ENCODE measurements around the gene CLASRP. TPM values are rescaled to one million over a fixed set of nuclear protein-coding genes. Genes with fewer than 3 reads are reported as not detected.

CLASRP gene
- total and polyA plus RNA-seq, 2 of the 8 experiments (the other 6 are each of a cell fraction or from before 2014, with no cell fraction given) = 22.3 to 71.7 TPM

- peak overlapping the region; percentile 94; the same call in 1 of the 2 replicates for H2AK5ac ChIP-seq (ENCODE audit: low read depth, low read length)
- H3K4me1 ChIP-seq (replicated peaks in 1 of 4; ENCODE audit: control insufficient read depth in 3 of 4, insufficient read depth in 4 of 4, low read length in 3 of 4) = peaks cover 0 to 21% (median 4%) of the 10 kb centered on the region in 4 experiments; a peak in 6 of 7 replicates
- H4K91ac ChIP-seq (replicated peaks; ENCODE audit: insufficient read length, low read length) = no peak overlapping the region
- H3K4me3 ChIP-seq (ENCODE audit: extremely low read depth in 1 of 4, insufficient read depth in 2 of 4, low read depth in 3 of 4, low read length in 4 of 4) = no peak overlapping the region
- peak; percentile 7 to 16; a peak in 2 of 4 replicates for TF ChIP-seq RAD21 (IDR thresholded peaks at IDR 0.05 in 1 of 2, conservative IDR thresholded peaks at IDR 0.05 in 1 of 2; ENCODE audit: low read depth in 2 of 2, low read length in 2 of 2)
- TF ChIP-seq, protein P1, sequence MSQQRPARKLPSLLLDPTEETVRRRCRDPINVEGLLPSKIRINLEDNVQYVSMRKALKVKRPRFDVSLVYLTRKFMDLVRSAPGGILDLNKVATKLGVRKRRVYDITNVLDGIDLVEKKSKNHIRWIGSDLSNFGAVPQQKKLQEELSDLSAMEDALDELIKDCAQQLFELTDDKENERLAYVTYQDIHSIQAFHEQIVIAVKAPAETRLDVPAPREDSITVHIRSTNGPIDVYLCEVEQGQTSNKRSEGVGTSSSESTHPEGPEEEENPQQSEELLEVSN (IDR thresholded peaks at IDR 0.05) = no peak
- H3K56ac ChIP-seq (replicated peaks; ENCODE audit: insufficient read length, low read depth, low read length) = no peak overlapping the region
- H3K27me3 ChIP-seq (replicated peaks in 1 of 4; ENCODE audit: control insufficient read depth in 3 of 4, extremely low read depth in 1 of 4, insufficient read depth in 3 of 4, low read length in 3 of 4) = no peaks in the 10 kb centered on the region
- no peak overlapping the region for H3K18ac ChIP-seq (ENCODE audit: extremely low read depth, low read length)
- POLR2A ChIA-PET (ENCODE audit: partially characterized antibody) = interaction anchor here (0.9 kb wide), 1 partner anchor 12 kb away, joined by 3 read pairs; no protein-coding TSS in a partner anchor
- peak overlapping the region; percentile 6; the same call in 1 of the 2 replicates for H2BK12ac ChIP-seq (ENCODE audit: low read depth, low read length)
- no peak for DNase-seq (ENCODE audit: low read depth in 1 of 2, low spot score in 2 of 2)
- H2BK5ac ChIP-seq (ENCODE audit: low read depth, low read length) = no peak overlapping the region
- CTCF ChIA-PET (ENCODE audit: partially characterized antibody) = interaction anchor here (1.6 to 8.6 kb wide), 3 partner anchors 8 to 25 kb away, joined by 3 to 73 read pairs (median 8); no protein-coding TSS in a partner anchor
- H3K14ac ChIP-seq (ENCODE audit: insufficient read length) = no peak overlapping the region
- peaks cover 48% of the 10 kb centered on the region for H3K79me1 ChIP-seq (ENCODE audit: low read depth, low read length)
- H3K9me3 ChIP-seq (ENCODE audit: insufficient read depth in 2 of 2, low read depth in 1 of 2, low read length in 1 of 2) = no peaks in the 10 kb centered on the region
- H3K27ac ChIP-seq (ENCODE audit: low read depth, low read length) = no peak overlapping the region
- no peak overlapping the region for H2BK20ac ChIP-seq (ENCODE audit: low read length)
- no peak for FAIRE-seq
- H3K4me2 ChIP-seq (ENCODE audit: insufficient read depth in 1 of 2, low read depth in 2 of 2, low read length in 2 of 2) = no peak overlapping the region
- H3K9ac ChIP-seq (replicated peaks in 1 of 4; ENCODE audit: extremely low read depth in 1 of 4, low read depth in 3 of 4, low read length in 3 of 4) = no peak overlapping the region
- no peak overlapping the region for H2BK15ac ChIP-seq (ENCODE audit: low read length)
- peak overlapping the region; percentile 9 for H4K8ac ChIP-seq (ENCODE audit: extremely low read depth, insufficient read depth, low read length)
- no peak overlapping the region for H2BK120ac ChIP-seq (replicated peaks; ENCODE audit: low read depth, low read length)
- no peak overlapping the region for H2AFZ ChIP-seq (ENCODE audit: low read length)
- 89% methylated on average over 17 of the region's 21 CpGs; no CpG with 5 or more reads in 1 of the 2 experiments for WGBS, 2 experiments (ENCODE audit: extremely low coverage in 1 of 2, insufficient coverage in 1 of 2, insufficient read length in 1 of 2, insufficient replicate concordance in 2 of 2, low coverage in 1 of 2, low lambda C conversion rate in 2 of 2, missing lambda C conversion rate in 1 of 2)
- H3K23ac ChIP-seq (ENCODE audit: insufficient read length) = no peak overlapping the region
- no peaks in the 10 kb centered on the region for H3K23me2 ChIP-seq (ENCODE audit: low read depth, low read length)
- peaks cover 43 to 46% of the 10 kb centered on the region in 2 experiments for H4K20me1 ChIP-seq (replicated peaks in 1 of 2; ENCODE audit: control insufficient read depth in 1 of 2, insufficient read depth in 2 of 2, low read length in 2 of 2)
- H4K5ac ChIP-seq (ENCODE audit: insufficient read length, low read depth, low read length) = no peak overlapping the region
- no peak overlapping the region for H3K4ac ChIP-seq (replicated peaks; ENCODE audit: insufficient read length, low read depth, low read length)
- peaks cover 3 to 80% of the 10 kb centered on the region in 2 experiments for H3K79me2 ChIP-seq (ENCODE audit: control insufficient read depth in 1 of 2, insufficient read depth in 2 of 2, low read length in 2 of 2)
- H3K36me3 ChIP-seq (ENCODE audit: control insufficient read depth in 2 of 4, insufficient read depth in 4 of 4, low read length in 3 of 4) = no peaks in the 10 kb centered on the region
These were observed 77.2 kb downstream of the CLASRP start for GRCh38 chr19:45115809-45116615.

Measured in H1 (cell line).